OCI-LY3 (cell line): ENCODE data around the gene NLGN2.

Experiments used
- CTCF ChIP-seq: fragments of 200-600, 300-600 bp; sonication (generic); IDR thresholded peaks from 2 replicates; pipeline ENCODE4 v1.5.1; 2014; ENCODE audit warnings: antibody characterized with exemption, low read length, low read depth
- EZH2phosphoT487 ChIP-seq: fragments of 200-600 bp; shearing (Covaris generic); IDR thresholded peaks from 2 replicates; pipeline ENCODE4 v1.6.1; 2018; ENCODE audit warnings: antibody characterized with exemption, mixed run types, low read depth

- no peak for TF ChIP-seq CTCF
- no peak for TF ChIP-seq EZH2phosphoT487
Measured at GRCh38 chr17:7380321-7380720, 27.3 kb upstream of the NLGN2 start.
